T-helper 17 cell (primary cell): ENCODE data around the gene NR1H4. TPM values are rescaled to one million over a fixed set of nuclear protein-coding genes. Genes with fewer than 3 reads are reported as not detected.

Experiments
- ATAC-seq: fragments of 150-1000 bp; cut with Tn5 transposase; 2 replicates; pipeline ENCODE4 v1.10.0; 2021; ENCODE audit warnings: mild to moderate bottlenecking, moderate library complexity
- DNase-seq, 3 donors: peaks; one replicate each; pipeline versions ENCODE4 v3.0.0 to v3.0.0-alpha.2; 2020 to 2021
- H3K9me3 ChIP-seq: one replicate; pipeline ENCODE4 v1.7.0; 2013; ENCODE audit warnings: low read length, mild to moderate bottlenecking; ENCODE audit not compliant: control insufficient read depth, poor library complexity, severe bottlenecking
- H3K27ac Mint-ChIP-seq: one replicate; pipeline ENCODE4 v1.8.0; 2022; ENCODE audit warnings: mild to moderate bottlenecking, moderate library complexity, mixed read lengths
- H3K27me3 Mint-ChIP-seq: one replicate; pipeline ENCODE4 v1.8.0; 2022; ENCODE audit warnings: mixed read lengths
- H3K36me3 Mint-ChIP-seq: one replicate; pipeline ENCODE4 v1.8.0; 2022; ENCODE audit warnings: low read depth, mixed read lengths
- H3K4me1 Mint-ChIP-seq: one replicate; pipeline ENCODE4 v1.8.0; 2022; ENCODE audit warnings: mild to moderate bottlenecking, mixed read lengths
- H3K4me3 Mint-ChIP-seq: one replicate; pipeline ENCODE4 v1.8.0; 2022; ENCODE audit warnings: mild to moderate bottlenecking, moderate library complexity, mixed read lengths
- total RNA-seq, 4 donors: library from RNA in 2 of 4; stranded (reverse) in 2 of 4; gene quantifications; one replicate each; pipeline ENCODE4 v1.2.3 and lab custom pipeline; 2022 to 2026

NR1H4 gene
- total RNA-seq, 2 donors from 2014 or later: not detected

DNA sequence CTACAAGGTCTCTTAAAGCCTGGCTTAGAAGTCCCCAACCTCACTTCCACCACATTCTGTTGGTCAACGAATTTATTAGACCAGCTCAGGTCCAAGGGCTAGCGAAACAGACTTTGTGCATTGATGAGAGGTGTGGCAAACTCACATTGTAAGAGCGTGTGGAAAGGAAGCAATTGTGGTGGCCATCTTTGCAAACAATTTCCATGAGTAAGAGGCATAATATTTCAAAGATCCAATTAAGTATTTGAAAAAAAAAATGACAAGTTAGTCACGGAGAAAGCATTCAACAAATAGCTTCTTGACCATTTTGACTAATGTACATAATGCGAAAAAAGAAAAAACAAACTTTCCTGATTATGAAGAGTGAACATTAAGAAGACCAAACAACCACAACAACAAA is 7.4 kb downstream of the NR1H4 start:
- ATAC-seq (no peak), DNase-seq (no peak)
- no peaks in the 10 kb centered on the region for H3K4me1 Mint-ChIP-seq
- H3K9me3 ChIP-seq: no peaks in the 10 kb centered on the region
- H3K27me3 Mint-ChIP-seq: peaks cover 22% of the 10 kb centered on the region
- peaks cover 4% of the 10 kb centered on the region for H3K36me3 Mint-ChIP-seq
- H3K27ac Mint-ChIP-seq: peak overlapping the region; percentile 30
- no peak overlapping the region for H3K4me3 Mint-ChIP-seq

DNA sequence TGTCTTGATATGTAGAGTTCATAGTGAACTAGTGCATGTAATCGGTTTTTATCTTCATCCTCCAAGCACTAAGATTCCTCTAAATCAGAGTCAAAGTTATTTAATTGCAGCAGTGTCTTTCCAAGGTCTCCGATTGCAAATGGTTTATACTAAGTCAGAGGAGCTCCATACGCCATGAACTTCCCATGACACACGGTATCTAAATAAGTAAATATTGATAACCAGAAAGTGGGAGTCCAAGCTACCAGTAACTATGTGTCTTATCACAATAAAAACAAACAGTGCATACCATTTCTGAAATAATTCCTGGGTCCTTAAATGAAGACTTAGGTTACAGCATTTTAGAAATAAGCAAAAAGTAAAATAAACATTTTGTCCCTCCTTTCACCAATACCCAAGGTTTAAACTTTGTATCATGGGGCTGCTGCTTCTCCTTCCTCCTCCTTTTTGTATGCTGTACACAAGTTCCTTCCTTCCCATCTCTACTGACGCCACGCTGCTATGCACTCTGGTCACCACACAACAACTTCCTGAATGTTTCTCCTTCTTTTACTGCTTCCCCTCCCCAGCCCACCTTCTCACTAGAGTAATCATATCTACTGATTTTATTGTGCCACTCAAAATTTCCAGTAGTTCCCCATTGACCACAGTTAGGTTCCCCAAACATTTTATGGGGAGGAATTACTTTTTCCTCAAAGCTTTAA is 10.7 kb downstream of the NR1H4 start:
- Mint-ChIP-seq H3K4me3 (no peak overlapping the region), H3K4me1 (no peaks in the 10 kb centered on the region), H3K27me3 (peaks cover 16% of the 10 kb centered on the region), H3K27ac (no peak overlapping the region), H3K36me3 (peaks cover 4% of the 10 kb centered on the region)
- no peaks in the 10 kb centered on the region for H3K9me3 ChIP-seq
- DNase-seq (no peak), ATAC-seq (no peak)

DNA sequence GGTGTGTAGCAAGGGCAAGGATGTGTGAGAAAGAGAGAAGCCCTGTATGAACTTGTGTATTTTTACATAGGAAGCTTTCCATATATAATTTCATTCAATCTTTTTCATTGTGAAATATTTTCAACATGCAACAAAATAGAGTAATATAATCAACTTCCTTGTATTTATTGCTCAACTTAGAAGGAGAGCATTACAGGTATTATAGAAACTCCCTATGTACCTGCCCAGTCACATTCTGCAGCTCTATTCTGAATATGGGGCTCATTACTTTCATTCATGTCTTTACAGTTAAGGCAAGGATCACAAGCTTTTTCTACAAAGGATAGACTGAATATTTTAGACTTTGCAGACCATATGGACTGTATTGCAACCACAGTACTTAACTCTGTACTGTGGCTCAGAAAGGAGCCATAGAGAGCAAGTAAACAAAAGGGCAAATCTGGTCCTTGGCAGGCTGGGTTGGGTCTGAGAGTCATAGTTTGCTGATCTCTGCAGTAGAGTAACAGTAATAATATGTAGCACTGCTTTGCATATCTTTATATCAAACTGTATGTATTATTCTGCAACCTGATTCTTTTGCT is 11.3 kb downstream of the NR1H4 start:
- H3K36me3 Mint-ChIP-seq: peaks cover 4% of the 10 kb centered on the region
- H3K27ac Mint-ChIP-seq: no peak overlapping the region
- DNase-seq: no peak
- no peaks in the 10 kb centered on the region for H3K9me3 ChIP-seq
- no peak for ATAC-seq
- H3K27me3 Mint-ChIP-seq: peaks cover 21% of the 10 kb centered on the region
- H3K4me1 Mint-ChIP-seq: no peaks in the 10 kb centered on the region
- no peak overlapping the region for H3K4me3 Mint-ChIP-seq

DNA sequence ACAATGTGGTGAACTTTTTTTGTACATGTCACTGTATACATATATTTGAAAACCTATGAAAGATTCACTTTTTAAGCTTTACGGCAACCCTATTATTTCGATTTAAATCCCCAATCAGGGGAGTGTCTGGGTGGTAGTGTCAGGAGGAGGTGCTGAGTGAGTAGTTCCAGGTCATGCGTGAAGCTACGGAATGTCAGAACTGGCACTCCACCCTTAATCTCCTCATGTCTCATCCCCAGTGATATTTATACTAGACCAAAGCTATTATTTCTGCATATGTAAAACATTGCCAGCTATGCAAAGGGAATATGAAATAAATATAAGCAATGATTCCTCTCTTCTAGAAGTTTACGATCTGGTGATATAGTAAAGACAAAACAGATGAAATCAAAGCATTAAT is 12.3 kb downstream of the NR1H4 start:
- peaks cover 23% of the 10 kb centered on the region for H3K27me3 Mint-ChIP-seq
- no peak overlapping the region for H3K4me3 Mint-ChIP-seq
- H3K27ac Mint-ChIP-seq: no peak overlapping the region
- peaks cover 3% of the 10 kb centered on the region for H3K36me3 Mint-ChIP-seq
- no peak for DNase-seq
- ATAC-seq: no peak
- no peaks in the 10 kb centered on the region for H3K9me3 ChIP-seq
- H3K4me1 Mint-ChIP-seq: no peaks in the 10 kb centered on the region

DNA sequence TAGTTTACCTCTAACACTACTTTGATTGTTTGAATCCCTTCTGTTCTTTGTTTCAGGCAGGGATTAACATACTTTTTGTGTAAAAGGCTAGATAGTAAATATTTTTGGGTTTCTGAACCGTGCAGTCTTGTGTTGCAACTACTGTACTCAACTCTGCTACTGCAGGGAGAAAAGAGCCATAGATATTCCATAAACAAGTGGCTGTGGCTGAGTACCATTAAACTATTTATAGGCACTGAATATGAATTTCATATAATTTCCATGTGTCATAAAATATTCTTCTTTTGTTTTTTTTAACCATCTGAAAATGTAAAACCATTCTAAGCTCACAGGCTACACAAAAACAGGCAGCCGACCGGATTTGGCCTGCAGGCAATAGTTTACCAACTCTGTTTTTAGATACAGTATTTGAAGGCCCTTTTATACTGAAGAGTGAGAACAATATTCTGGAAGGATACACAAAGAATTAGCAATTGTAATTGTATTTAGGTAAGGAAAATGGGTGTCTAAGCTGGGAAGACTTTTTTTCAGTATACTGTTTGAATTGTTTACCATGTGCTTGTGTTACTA is 15.7 kb downstream of the NR1H4 start:
- no peak overlapping the region for H3K27ac Mint-ChIP-seq
- ATAC-seq: no peak
- peaks cover 20% of the 10 kb centered on the region for H3K27me3 Mint-ChIP-seq
- H3K36me3 Mint-ChIP-seq: no peaks in the 10 kb centered on the region
- no peaks in the 10 kb centered on the region for H3K4me1 Mint-ChIP-seq
- no peaks in the 10 kb centered on the region for H3K9me3 ChIP-seq
- DNase-seq: no peak
- no peak overlapping the region for H3K4me3 Mint-ChIP-seq

DNA sequence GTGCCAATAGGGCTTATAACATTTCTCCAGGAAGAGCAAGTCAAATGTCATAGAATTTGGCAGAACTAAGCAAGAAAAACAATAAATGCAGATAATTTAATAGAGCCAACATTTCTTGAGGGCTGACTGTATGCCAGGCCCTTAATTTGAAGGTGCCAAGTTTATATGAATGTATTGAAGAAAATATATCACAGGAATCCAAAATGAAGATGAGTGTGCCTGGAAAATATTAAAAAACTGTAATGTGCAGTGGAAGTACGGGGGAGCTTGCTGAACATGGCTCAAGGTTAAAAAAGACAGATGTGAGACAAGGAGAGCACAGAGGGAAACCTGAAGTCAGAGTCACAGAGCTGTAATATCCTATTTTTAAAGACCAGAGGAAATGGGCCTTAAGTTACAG is 16.4 kb downstream of the NR1H4 start:
- DNase-seq: no peak
- no peak for ATAC-seq
- H3K27ac Mint-ChIP-seq: no peak overlapping the region
- peaks cover 14% of the 10 kb centered on the region for H3K27me3 Mint-ChIP-seq
- no peak overlapping the region for H3K4me3 Mint-ChIP-seq
- no peaks in the 10 kb centered on the region for H3K4me1 Mint-ChIP-seq
- H3K36me3 Mint-ChIP-seq: no peaks in the 10 kb centered on the region
- no peaks in the 10 kb centered on the region for H3K9me3 ChIP-seq

DNA sequence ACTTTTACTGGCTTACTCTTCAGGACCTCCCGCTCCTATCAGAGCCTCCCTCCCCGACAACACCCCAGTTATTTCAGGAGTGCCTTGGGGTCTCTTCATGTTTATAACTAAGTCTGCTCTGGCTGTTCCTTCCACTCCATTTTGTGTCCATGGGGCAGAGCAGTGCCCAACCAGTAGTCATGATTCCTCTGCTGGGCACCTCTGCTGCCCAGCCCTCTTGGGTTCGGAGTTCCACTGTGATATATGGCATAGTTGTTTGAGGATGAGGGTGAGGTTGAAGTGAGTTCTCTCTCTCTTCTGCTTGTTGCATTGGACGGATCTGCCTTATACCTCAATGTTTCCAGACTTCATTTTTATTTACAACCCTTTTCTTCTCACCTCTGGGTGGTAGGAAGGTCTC is 17.4 kb downstream of the NR1H4 start:
- Mint-ChIP-seq H3K4me1 (no peaks in the 10 kb centered on the region), H3K27me3 (peaks cover 12% of the 10 kb centered on the region), H3K4me3 (no peak overlapping the region), H3K27ac (no peak overlapping the region), H3K36me3 (no peaks in the 10 kb centered on the region)
- no peaks in the 10 kb centered on the region for H3K9me3 ChIP-seq
- DNase-seq (no peak), ATAC-seq (no peak)

DNA sequence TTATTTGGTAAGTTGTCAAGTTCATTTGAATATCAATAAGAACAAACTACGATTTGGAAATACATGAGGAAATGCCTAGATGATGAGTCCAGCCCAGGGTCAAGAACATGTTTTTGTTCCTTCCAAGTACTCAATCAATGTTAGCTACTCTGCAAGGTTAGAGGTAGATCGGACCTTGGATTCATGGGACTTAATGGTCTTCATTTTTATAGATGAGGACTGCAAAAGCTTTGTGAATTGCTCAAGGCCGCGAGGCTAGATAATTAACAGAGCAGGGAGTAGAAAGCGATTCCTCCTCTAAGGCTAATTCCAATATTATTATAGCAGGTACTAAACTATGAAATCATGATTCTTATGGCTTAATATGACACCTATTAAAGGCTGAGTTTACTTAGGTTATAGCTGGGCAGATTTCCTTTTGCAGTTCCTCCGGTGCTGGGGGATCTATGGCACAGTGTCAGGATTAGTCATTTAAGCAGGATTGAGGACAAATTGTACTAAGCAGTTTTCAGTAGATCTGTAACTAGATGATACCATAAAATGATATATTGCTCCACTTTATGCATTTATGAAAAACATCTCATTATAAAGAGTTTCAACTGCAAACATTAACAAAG is 19.8 kb downstream of the NR1H4 start:
- DNase-seq (no peak), ATAC-seq (no peak)
- Mint-ChIP-seq H3K27ac (no peak overlapping the region), H3K27me3 (peaks cover 27% of the 10 kb centered on the region), H3K4me1 (no peaks in the 10 kb centered on the region), H3K4me3 (no peak overlapping the region), H3K36me3 (no peaks in the 10 kb centered on the region)
- H3K9me3 ChIP-seq: no peaks in the 10 kb centered on the region

DNA sequence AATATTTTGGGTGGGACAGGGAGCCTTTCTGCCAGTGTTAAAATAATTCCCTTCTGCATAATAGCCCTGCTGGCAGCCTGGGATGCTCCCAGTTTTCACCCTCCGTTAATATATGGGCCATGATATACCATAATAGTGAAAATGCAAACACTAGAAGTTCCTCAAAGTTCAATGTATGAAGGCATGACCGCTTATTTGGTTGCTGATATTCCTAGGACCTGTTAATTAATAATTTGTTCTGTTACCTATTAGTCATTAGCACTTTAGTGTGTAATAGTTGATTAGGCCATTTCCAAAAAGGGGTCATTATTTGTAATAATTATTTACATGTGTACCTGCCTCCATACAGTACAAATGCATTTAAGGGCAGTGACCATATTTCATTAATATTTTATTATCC is 20.4 kb downstream of the NR1H4 start:
- Mint-ChIP-seq H3K4me3 (no peak overlapping the region), H3K27ac (no peak overlapping the region), H3K4me1 (no peaks in the 10 kb centered on the region), H3K27me3 (peaks cover 27% of the 10 kb centered on the region), H3K36me3 (no peaks in the 10 kb centered on the region)
- DNase-seq (no peak), ATAC-seq (no peak)
- no peaks in the 10 kb centered on the region for H3K9me3 ChIP-seq

DNA sequence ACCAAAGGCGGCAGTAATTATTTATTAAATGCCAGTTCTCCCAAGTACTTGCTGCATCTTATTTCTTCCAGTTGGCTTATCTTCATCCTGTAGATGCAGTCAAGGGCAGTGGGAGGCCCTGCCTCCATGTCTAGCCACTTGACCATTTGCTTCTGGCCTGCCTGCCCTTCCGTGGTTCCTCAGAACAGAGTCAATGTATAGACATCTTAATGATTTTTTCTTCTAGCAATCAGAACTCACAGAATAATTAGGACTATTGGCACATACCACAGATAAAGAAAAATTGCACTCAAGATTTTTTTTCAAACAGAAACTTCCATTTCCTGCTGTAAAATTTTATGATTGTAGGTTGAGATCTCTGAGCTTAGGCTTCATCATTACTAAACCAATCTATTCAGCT is 20.9 kb downstream of the NR1H4 start:
- Mint-ChIP-seq H3K4me1 (no peaks in the 10 kb centered on the region), H3K4me3 (no peak overlapping the region), H3K36me3 (no peaks in the 10 kb centered on the region), H3K27ac (no peak overlapping the region), H3K27me3 (peaks cover 26% of the 10 kb centered on the region)
- DNase-seq (no peak), ATAC-seq (no peak)
- H3K9me3 ChIP-seq: no peaks in the 10 kb centered on the region

DNA sequence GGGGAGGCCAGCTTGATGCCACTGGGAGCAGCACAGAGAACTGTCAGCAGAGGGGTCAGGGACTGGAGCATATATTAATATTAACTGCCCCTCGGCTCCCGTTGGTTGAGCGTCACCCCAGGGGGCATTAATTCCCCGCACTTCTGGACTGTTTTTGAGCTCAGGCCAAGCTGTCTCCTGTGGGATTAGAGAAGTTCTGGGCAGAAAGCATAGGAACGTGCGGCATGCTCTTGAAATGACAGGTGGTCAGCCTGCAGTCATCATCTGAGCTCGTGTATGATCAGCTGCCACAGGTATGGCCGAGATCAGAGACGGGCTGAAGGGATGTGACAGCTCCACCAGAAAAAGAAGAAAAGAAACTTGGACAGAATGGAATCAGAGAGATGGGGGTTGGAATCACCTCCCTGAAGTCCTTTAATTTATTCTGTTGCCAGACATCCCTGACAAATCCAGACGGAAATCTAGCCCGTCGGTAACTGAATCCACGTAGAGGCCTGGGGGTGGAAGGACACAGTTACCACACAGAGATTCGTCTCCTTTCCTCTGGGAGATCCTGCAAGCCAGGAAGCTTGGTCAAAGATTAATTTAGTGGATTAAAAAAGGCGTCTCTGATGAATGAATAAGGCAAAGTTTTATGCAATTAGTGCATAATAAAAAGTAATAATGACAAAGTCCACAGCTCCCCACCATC is 23.6 kb downstream of the NR1H4 start:
- DNase-seq (no peak), ATAC-seq (no peak)
- H3K4me1 Mint-ChIP-seq: no peaks in the 10 kb centered on the region
- no peaks in the 10 kb centered on the region for H3K36me3 Mint-ChIP-seq
- H3K27me3 Mint-ChIP-seq: peaks cover 19% of the 10 kb centered on the region
- no peaks in the 10 kb centered on the region for H3K9me3 ChIP-seq
- no peak overlapping the region for H3K4me3 Mint-ChIP-seq
- H3K27ac Mint-ChIP-seq: no peak overlapping the region

DNA sequence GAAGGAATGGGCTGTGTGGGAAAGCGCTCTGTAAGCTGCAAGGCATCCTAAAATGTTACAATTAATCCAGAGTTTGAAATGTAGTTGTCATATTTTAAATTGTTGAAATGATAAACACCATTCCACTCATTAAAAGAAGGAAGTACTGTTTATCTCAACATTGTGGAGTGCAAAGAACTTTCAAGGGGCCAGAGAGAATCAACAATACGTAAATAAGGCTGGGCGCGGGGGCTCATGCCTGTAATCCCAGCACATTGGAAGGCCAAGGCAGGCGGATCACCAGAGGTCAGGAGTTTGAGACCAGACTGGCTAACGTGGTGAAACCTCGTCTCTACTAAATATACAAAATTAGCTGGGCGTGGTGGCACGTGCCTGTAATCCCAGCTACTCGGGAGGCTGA is 24.5 kb downstream of the NR1H4 start:
- no peaks in the 10 kb centered on the region for H3K9me3 ChIP-seq
- Mint-ChIP-seq H3K4me1 (no peaks in the 10 kb centered on the region), H3K36me3 (no peaks in the 10 kb centered on the region), H3K27ac (no peak overlapping the region), H3K27me3 (peaks cover 19% of the 10 kb centered on the region), H3K4me3 (no peak overlapping the region)
- ATAC-seq: no peak
- no peak for DNase-seq

DNA sequence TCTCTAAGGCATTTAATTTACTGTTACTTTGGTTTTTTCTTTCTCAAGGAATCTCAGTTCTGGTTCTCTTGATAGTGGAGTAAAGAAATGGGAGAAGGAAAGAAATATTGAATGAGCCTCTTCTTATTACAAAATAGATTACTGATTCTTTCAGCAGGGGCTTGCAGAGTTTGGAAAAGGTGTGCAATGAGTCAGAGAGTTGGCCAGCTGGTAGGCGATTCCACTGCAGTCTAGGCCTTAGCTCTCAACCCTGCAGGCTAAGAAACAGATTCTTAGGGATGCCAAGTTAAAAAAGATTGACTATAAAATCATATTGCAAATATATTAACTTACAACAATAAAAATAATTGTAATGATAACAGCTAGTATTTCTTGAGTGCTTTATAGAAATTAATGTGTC is 25.8 kb downstream of the NR1H4 start:
- DNase-seq: no peak
- Mint-ChIP-seq H3K27me3 (peaks cover 19% of the 10 kb centered on the region), H3K4me3 (no peak overlapping the region), H3K36me3 (no peaks in the 10 kb centered on the region), H3K27ac (no peak overlapping the region), H3K4me1 (no peaks in the 10 kb centered on the region)
- no peaks in the 10 kb centered on the region for H3K9me3 ChIP-seq
- no peak for ATAC-seq
